Lung (tissue), 13 donors: ENCODE results near the gene LY6G6D. TPM values are rescaled to one million over a fixed set of nuclear protein-coding genes. Genes with fewer than 3 reads are reported as not detected.

Experiments used
- ATAC-seq: fragments of 200-7000 bp; cut with Tn5 transposase; one replicate; pipeline ENCODE4 v1.9.1; 2020; ENCODE audit warnings: moderate number of reproducible peaks; ENCODE audit not compliant: insufficient read depth, low FRiP score
- DNase-seq, 3 donors: peaks; one replicate each; pipeline ENCODE4 v3.0.0-alpha.2; 2013 to 2017
- H3K27ac ChIP-seq, 2 donors: one replicate each; pipeline ENCODE4 v1.5.1; 2013; ENCODE audit warnings: mild to moderate bottlenecking in 2 of 2, moderate library complexity in 2 of 2, control low read depth in 1 of 2, inconsistent platforms in 1 of 2, low read depth in 1 of 2, low read length in 1 of 2
- H3K27me3 ChIP-seq, 3 donors: one replicate each; pipeline ENCODE4 v1.5.1; 2013; ENCODE audit warnings: low read length in 2 of 3; ENCODE audit not compliant: control insufficient read depth in 3 of 3, insufficient read depth in 3 of 3
- H3K36me3 ChIP-seq, 4 donors: one replicate each; pipeline ENCODE4 v1.5.1; 2013; ENCODE audit warnings: low read length in 4 of 4, mild to moderate bottlenecking in 1 of 4, moderate library complexity in 1 of 4; ENCODE audit not compliant: control insufficient read depth in 4 of 4, insufficient read depth in 4 of 4
- H3K4me1 ChIP-seq, 5 donors: one replicate each; pipeline ENCODE4 v1.5.1; 2013; ENCODE audit warnings: low read length in 5 of 5, mild to moderate bottlenecking in 2 of 5, moderate library complexity in 1 of 5; ENCODE audit not compliant: control insufficient read depth in 5 of 5, insufficient read depth in 5 of 5
- H3K4me3 ChIP-seq: one replicate; pipeline ENCODE4 v1.5.1; 2013; ENCODE audit warnings: mild to moderate bottlenecking, control low read depth, moderate library complexity
- H3K9ac ChIP-seq, 2 donors: one replicate each; pipeline ENCODE4 v1.5.1; 2013; ENCODE audit warnings: low read length in 2 of 2, control low read depth in 1 of 2; ENCODE audit not compliant: insufficient read depth in 1 of 2
- H3K9me3 ChIP-seq, 4 donors: one replicate each; pipeline ENCODE4 v1.5.1; 2013; ENCODE audit warnings: low read length in 3 of 4, mild to moderate bottlenecking in 1 of 4, moderate library complexity in 1 of 4; ENCODE audit not compliant: control insufficient read depth in 4 of 4, insufficient read depth in 3 of 4
- WGBS, 2 donors: extraction: QIAGEN DNeasy Blood & Tissue Kit; methylation state at CpG; one replicate each; pipeline ENCODE4 v1.1.7; 2013; 5-methylcytosine and 5-hydroxymethylcytosine counted together
- polyA plus RNA-seq, 2 donors: library from polyadenylated mRNA; stranded (reverse); fragments of 200-250 nt; gene quantifications; one replicate each; pipeline ENCODE4 v1.2.1, GENCODE V29; 2013
- small RNA-seq: library from RNA; depleted of rRNA; stranded (forward); fragments of <200 nt; gene quantifications from one replicate; pipeline ENCODE3, GENCODE V24; 2014; ENCODE audit warnings: low replicate concordance
- total RNA-seq, 2 donors: library from RNA; depleted of rRNA in 1 of 2; stranded (reverse); fragments of >200 nt in 1 of 2; gene quantifications; one replicate each; pipeline ENCODE4 v1.2.1, GENCODE V29; 2014 to 2021
- TF ChIP-seq, protein P1 (sequence below): IDR thresholded peaks from 2 replicates; pipeline ENCODE4 v1.5.1; 2012; ENCODE audit warnings: mild to moderate bottlenecking; ENCODE audit errors: control extremely low read depth, extremely low read depth
- donor health status: control.
- donor health status: control.
- donor health status: Bipolar disorder and iron deficiency.
- donor health status: healthy.
- donor health status: DM: yes; HTN: yes; CAD: no.

Gene LY6G6D
- total and polyA plus RNA-seq, 4 donors: not detected

- no peaks in the 10 kb centered on the region for H3K27me3 ChIP-seq
- no peaks in the 10 kb centered on the region for H3K36me3 ChIP-seq
- peaks cover 0 to 2% (median 0%) of the 10 kb centered on the region in 4 donors for H3K9me3 ChIP-seq
- no peak overlapping the region for H3K27ac ChIP-seq
- WGBS, 2 donors: 62% methylated on average over 42 of the region's 42 CpGs
- TF ChIP-seq, protein P1, sequence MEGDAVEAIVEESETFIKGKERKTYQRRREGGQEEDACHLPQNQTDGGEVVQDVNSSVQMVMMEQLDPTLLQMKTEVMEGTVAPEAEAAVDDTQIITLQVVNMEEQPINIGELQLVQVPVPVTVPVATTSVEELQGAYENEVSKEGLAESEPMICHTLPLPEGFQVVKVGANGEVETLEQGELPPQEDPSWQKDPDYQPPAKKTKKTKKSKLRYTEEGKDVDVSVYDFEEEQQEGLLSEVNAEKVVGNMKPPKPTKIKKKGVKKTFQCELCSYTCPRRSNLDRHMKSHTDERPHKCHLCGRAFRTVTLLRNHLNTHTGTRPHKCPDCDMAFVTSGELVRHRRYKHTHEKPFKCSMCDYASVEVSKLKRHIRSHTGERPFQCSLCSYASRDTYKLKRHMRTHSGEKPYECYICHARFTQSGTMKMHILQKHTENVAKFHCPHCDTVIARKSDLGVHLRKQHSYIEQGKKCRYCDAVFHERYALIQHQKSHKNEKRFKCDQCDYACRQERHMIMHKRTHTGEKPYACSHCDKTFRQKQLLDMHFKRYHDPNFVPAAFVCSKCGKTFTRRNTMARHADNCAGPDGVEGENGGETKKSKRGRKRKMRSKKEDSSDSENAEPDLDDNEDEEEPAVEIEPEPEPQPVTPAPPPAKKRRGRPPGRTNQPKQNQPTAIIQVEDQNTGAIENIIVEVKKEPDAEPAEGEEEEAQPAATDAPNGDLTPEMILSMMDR: no peak
- H3K4me3 ChIP-seq: no peak overlapping the region
- ATAC-seq: no peak
- peaks cover 0 to 6% (median 0%) of the 10 kb centered on the region in 5 donors for H3K4me1 ChIP-seq
- DNase-seq: peak; percentile 26 to 35 (median 30)
- peak overlapping the region in 1 of 2 donors; percentile 39 for H3K9ac ChIP-seq
These were observed 51.0 kb downstream of the LY6G6D start for GRCh38 chr6:31765910-31766794.

GRCh38 chr6:31767096-31767645, 52.0 kb downstream of the LY6G6D start:
- TF ChIP-seq, protein P1: no peak
- Histone ChIP-seq H3K9me3 (peaks cover 0 to 2% (median 0%) of the 10 kb centered on the region in 4 donors), H3K27me3 (no peaks in the 10 kb centered on the region), H3K4me3 (no peak overlapping the region), H3K9ac (no peak overlapping the region), H3K4me1 (peaks cover 0 to 6% (median 0%) of the 10 kb centered on the region in 5 donors), H3K27ac (no peak overlapping the region), H3K36me3 (no peaks in the 10 kb centered on the region)
- ATAC-seq (no peak), DNase-seq (no peak)
- WGBS, 2 donors: 79 to 82% methylated on average over 6 of the region's 6 CpGs

Small RNA genes within 50 kb of the gene (small RNA-seq; reads per million reads assigned to genes)
- gene LY6G6D: not detected
- 0.10 reads per million for gene MIR4646
- gene MSH5-SAPCD1: not detected
- gene RNU6-850P: not detected
- gene SAPCD1: not detected

Other genes with a start within 250 kb of the LY6G6D start
Only the 30 nearest of the 41 such genes appear.
- gene LTA, start 143.1 kb upstream of the LY6G6D start, total RNA-seq: 1 to 10 TPM in 1 of 2 donors, under 1 TPM in 1; 0.54 to 1.2 TPM
- gene LTA, start 143.1 kb upstream of the LY6G6D start, polyA plus RNA-seq: under 1 TPM; 0.28 to 0.40 TPM
- gene TNF, start 139.8 kb upstream of the LY6G6D start, total RNA-seq: 1 to 10 TPM in 1 of 2 donors, under 1 TPM in 1; 0.23 to 6.6 TPM
- 10 to 100 TPM in 1 of 2 donors, 1 to 10 TPM in 1; 1.6 to 15.7 TPM for gene TNF, start 139.8 kb upstream of the LY6G6D start, polyA plus RNA-seq
- 10 to 100 TPM in 1 of 2 donors, 1 to 10 TPM in 1; 9.9 to 14.6 TPM for gene LTB, start 132.9 kb upstream of the LY6G6D start, total RNA-seq
- gene LTB, start 132.9 kb upstream of the LY6G6D start, polyA plus RNA-seq: 10 to 100 TPM in 1 of 2 donors, 1 to 10 TPM in 1; 9.8 to 31.9 TPM
- gene LST1, start 129.1 kb upstream of the LY6G6D start, total RNA-seq: 10 to 100 TPM in 1 of 2 donors, 1 to 10 TPM in 1; 9.6 to 78.8 TPM
- gene LST1, start 129.1 kb upstream of the LY6G6D start, polyA plus RNA-seq: 100 to 1,000 TPM in 1 of 2 donors, 10 to 100 TPM in 1; 96.1 to 164 TPM
- under 1 TPM in 1 of 2 donors, not detected in 1; 0.64 TPM for gene NCR3, start 122.3 kb upstream of the LY6G6D start, total RNA-seq
- under 1 TPM; 0.61 TPM for gene NCR3, start 122.3 kb upstream of the LY6G6D start, polyA plus RNA-seq
- 10 to 100 TPM; 38.7 to 86.0 TPM for gene AIF1, start 100.1 kb upstream of the LY6G6D start, total RNA-seq
- 100 to 1,000 TPM in 1 of 2 donors, 10 to 100 TPM in 1; 89.9 to 345 TPM for gene AIF1, start 100.1 kb upstream of the LY6G6D start, polyA plus RNA-seq
- 100 to 1,000 TPM in 1 of 2 donors, 10 to 100 TPM in 1; 73.7 to 157 TPM for gene PRRC2A, start 94.6 kb upstream of the LY6G6D start, total RNA-seq
- 100 to 1,000 TPM in 1 of 2 donors, 10 to 100 TPM in 1; 90.4 to 115 TPM for gene PRRC2A, start 94.6 kb upstream of the LY6G6D start, polyA plus RNA-seq
- 100 to 1,000 TPM; 164 to 259 TPM for gene BAG6, start 62.7 kb upstream of the LY6G6D start, total RNA-seq
- 100 to 1,000 TPM; 189 to 322 TPM for gene BAG6, start 62.7 kb upstream of the LY6G6D start, polyA plus RNA-seq
- gene APOM, start 59.5 kb upstream of the LY6G6D start, total RNA-seq: 1 to 10 TPM; 1.3 to 2.5 TPM
- gene APOM, start 59.5 kb upstream of the LY6G6D start, polyA plus RNA-seq: 1 to 10 TPM; 2.2 to 8.8 TPM
- gene C6orf47, start 54.6 kb upstream of the LY6G6D start, total RNA-seq: 10 to 100 TPM; 18.9 to 26.8 TPM
- 10 to 100 TPM; 23.5 to 24.5 TPM for gene C6orf47, start 54.6 kb upstream of the LY6G6D start, polyA plus RNA-seq
- 10 to 100 TPM; 13.3 to 16.6 TPM for gene GPANK1, start 50.4 kb upstream of the LY6G6D start, total RNA-seq
- gene GPANK1, start 50.4 kb upstream of the LY6G6D start, polyA plus RNA-seq: 10 to 100 TPM; 12.7 to 15.7 TPM
- gene CSNK2B, start 49.3 kb upstream of the LY6G6D start, total RNA-seq: 100 to 1,000 TPM; 114 to 123 TPM
- gene CSNK2B, start 49.3 kb upstream of the LY6G6D start, polyA plus RNA-seq: 100 to 1,000 TPM; 150 to 154 TPM
- gene LY6G5B, start 45.4 kb upstream of the LY6G6D start, total RNA-seq: 10 to 100 TPM in 1 of 2 donors, 1 to 10 TPM in 1; 5.7 to 13.7 TPM
- gene LY6G5B, start 45.4 kb upstream of the LY6G6D start, polyA plus RNA-seq: 1 to 10 TPM; 7.6 to 8.8 TPM
- 1 to 10 TPM; 3.0 to 5.0 TPM for gene LY6G5C, start 34.3 kb upstream of the LY6G6D start, total RNA-seq
- gene LY6G5C, start 34.3 kb upstream of the LY6G6D start, polyA plus RNA-seq: 1 to 10 TPM; 2.8 to 3.9 TPM
- 10 to 100 TPM; 49.5 to 57.7 TPM for gene ABHD16A, start 12.0 kb upstream of the LY6G6D start, total RNA-seq
- gene ABHD16A, start 12.0 kb upstream of the LY6G6D start, polyA plus RNA-seq: 10 to 100 TPM; 30.6 to 68.6 TPM
- under 1 TPM in 1 of 2 donors, not detected in 1; 0.21 TPM for gene LY6G6F, start 8.5 kb upstream of the LY6G6D start, total RNA-seq
- gene LY6G6F, start 8.5 kb upstream of the LY6G6D start, polyA plus RNA-seq: 1 to 10 TPM in 1 of 2 donors, not detected in 1; 2.2 TPM
- not detected for gene LY6G6C, start 6.4 kb downstream of the LY6G6D start, total RNA-seq
- under 1 TPM; 0.14 to 0.16 TPM for gene LY6G6C, start 6.4 kb downstream of the LY6G6D start, polyA plus RNA-seq
- 1 to 10 TPM in 1 of 2 donors, under 1 TPM in 1; 0.64 to 1.1 TPM for gene MPIG6B, start 8.0 kb downstream of the LY6G6D start, total RNA-seq
- 1 to 10 TPM in 1 of 2 donors, under 1 TPM in 1; 0.45 to 2.3 TPM for gene MPIG6B, start 8.0 kb downstream of the LY6G6D start, polyA plus RNA-seq
- 10 to 100 TPM; 60.3 to 80.0 TPM for gene DDAH2, start 14.0 kb downstream of the LY6G6D start, total RNA-seq
- gene DDAH2, start 14.0 kb downstream of the LY6G6D start, polyA plus RNA-seq: 100 to 1,000 TPM; 103 to 130 TPM
- 100 to 1,000 TPM; 231 to 368 TPM for gene CLIC1, start 21.2 kb downstream of the LY6G6D start, total RNA-seq
- 100 to 1,000 TPM; 387 to 763 TPM for gene CLIC1, start 21.2 kb downstream of the LY6G6D start, polyA plus RNA-seq
- 10 to 100 TPM; 11.6 to 17.8 TPM for gene MSH5, start 24.7 kb downstream of the LY6G6D start, total RNA-seq
- gene MSH5, start 24.7 kb downstream of the LY6G6D start, polyA plus RNA-seq: 10 to 100 TPM in 1 of 2 donors, 1 to 10 TPM in 1; 4.5 to 15.1 TPM
- 1 to 10 TPM; 1.7 to 4.4 TPM for gene SAPCD1, start 47.3 kb downstream of the LY6G6D start, total RNA-seq
- gene SAPCD1, start 47.3 kb downstream of the LY6G6D start, polyA plus RNA-seq: 1 to 10 TPM; 1.3 to 6.3 TPM
- 10 to 100 TPM in 1 of 2 donors, 1 to 10 TPM in 1; 4.6 to 14.2 TPM for gene VWA7, start 62.0 kb downstream of the LY6G6D start, total RNA-seq
- gene VWA7, start 62.0 kb downstream of the LY6G6D start, polyA plus RNA-seq: 1 to 10 TPM; 2.2 to 6.7 TPM
- 10 to 100 TPM; 32.2 to 95.4 TPM for gene VARS1, start 80.4 kb downstream of the LY6G6D start, total RNA-seq
- 10 to 100 TPM; 36.3 to 45.8 TPM for gene VARS1, start 80.4 kb downstream of the LY6G6D start, polyA plus RNA-seq
- gene LSM2, start 91.6 kb downstream of the LY6G6D start, total RNA-seq: 10 to 100 TPM; 22.0 to 39.4 TPM
- gene LSM2, start 91.6 kb downstream of the LY6G6D start, polyA plus RNA-seq: 10 to 100 TPM; 52.0 to 66.7 TPM
- 1 to 10 TPM; 1.9 to 2.3 TPM for gene HSPA1L, start 99.9 kb downstream of the LY6G6D start, total RNA-seq
- 1 to 10 TPM; 1.0 to 1.2 TPM for gene HSPA1L, start 99.9 kb downstream of the LY6G6D start, polyA plus RNA-seq
- gene HSPA1A, start 100.2 kb downstream of the LY6G6D start, total RNA-seq: 1,000 to 10,000 TPM in 1 of 2 donors, 100 to 1,000 TPM in 1; 118 to 1,149 TPM
- 100 to 1,000 TPM in 1 of 2 donors, 10 to 100 TPM in 1; 90.6 to 161 TPM for gene HSPA1A, start 100.2 kb downstream of the LY6G6D start, polyA plus RNA-seq
- 1,000 to 10,000 TPM in 1 of 2 donors, 10 to 100 TPM in 1; 99.7 to 1,377 TPM for gene HSPA1B, start 112.4 kb downstream of the LY6G6D start, total RNA-seq
- gene HSPA1B, start 112.4 kb downstream of the LY6G6D start, polyA plus RNA-seq: 10 to 100 TPM; 33.2 to 99.0 TPM
- gene NEU1, start 147.5 kb downstream of the LY6G6D start, total RNA-seq: 10 to 100 TPM; 53.2 to 71.3 TPM
- 10 to 100 TPM; 69.6 to 82.5 TPM for gene NEU1, start 147.5 kb downstream of the LY6G6D start, polyA plus RNA-seq
- gene SLC44A4, start 163.6 kb downstream of the LY6G6D start, total RNA-seq: 100 to 1,000 TPM in 1 of 2 donors, 10 to 100 TPM in 1; 66.4 to 121 TPM
- 10 to 100 TPM; 22.2 to 33.0 TPM for gene SLC44A4, start 163.6 kb downstream of the LY6G6D start, polyA plus RNA-seq